OCI-LY1 (cell line): Measurements from ENCODE around the gene THOC2.
"Not testable (repeated sequence)": the region's sequence is repeated elsewhere in the genome, so short reads cannot be mapped to it uniquely, and the experiment has no call there.

Source experiments
- EZH2 ChIP-seq: fragments of 200-600 bp; sonication (generic), shearing (Covaris generic); IDR thresholded peaks from 2 replicates; pipeline ENCODE4 v1.8.0; 2017; ENCODE audit warnings: borderline replicate concordance, mixed run types, mild to moderate bottlenecking, antibody characterized with exemption, low read length, moderate library complexity, mixed read lengths
- TF ChIP-seq, protein P1 (sequence below): fragments of 200-600 bp; sonication (generic), shearing (Covaris generic); IDR thresholded peaks from 2 replicates; pipeline ENCODE4 v1.5.1; 2017; ENCODE audit warnings: mild to moderate bottlenecking, antibody characterized with exemption, low read length, moderate library complexity, mixed read lengths

DNA sequence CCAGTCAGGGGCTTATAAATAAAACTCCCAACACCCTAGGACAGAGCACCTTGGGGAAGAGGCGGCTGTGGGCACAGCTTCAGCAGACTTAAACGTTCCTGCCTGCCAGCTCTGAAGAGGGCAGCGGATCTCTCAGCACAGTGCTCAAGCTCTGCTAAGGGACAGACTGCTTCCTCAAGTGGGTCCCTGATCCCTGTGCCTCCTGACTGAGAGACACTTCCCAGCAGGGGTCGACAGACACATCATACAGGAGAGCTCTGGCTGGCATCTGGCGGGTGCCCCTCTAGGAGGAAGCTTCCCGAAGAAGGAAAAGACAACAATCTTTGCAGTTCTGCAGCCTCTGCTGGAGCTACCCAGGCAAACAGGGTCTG lies 84.1 kb downstream of the THOC2 start:
- TF ChIP-seq, protein P1, sequence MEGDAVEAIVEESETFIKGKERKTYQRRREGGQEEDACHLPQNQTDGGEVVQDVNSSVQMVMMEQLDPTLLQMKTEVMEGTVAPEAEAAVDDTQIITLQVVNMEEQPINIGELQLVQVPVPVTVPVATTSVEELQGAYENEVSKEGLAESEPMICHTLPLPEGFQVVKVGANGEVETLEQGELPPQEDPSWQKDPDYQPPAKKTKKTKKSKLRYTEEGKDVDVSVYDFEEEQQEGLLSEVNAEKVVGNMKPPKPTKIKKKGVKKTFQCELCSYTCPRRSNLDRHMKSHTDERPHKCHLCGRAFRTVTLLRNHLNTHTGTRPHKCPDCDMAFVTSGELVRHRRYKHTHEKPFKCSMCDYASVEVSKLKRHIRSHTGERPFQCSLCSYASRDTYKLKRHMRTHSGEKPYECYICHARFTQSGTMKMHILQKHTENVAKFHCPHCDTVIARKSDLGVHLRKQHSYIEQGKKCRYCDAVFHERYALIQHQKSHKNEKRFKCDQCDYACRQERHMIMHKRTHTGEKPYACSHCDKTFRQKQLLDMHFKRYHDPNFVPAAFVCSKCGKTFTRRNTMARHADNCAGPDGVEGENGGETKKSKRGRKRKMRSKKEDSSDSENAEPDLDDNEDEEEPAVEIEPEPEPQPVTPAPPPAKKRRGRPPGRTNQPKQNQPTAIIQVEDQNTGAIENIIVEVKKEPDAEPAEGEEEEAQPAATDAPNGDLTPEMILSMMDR = not testable (repeated sequence)
- TF ChIP-seq EZH2 = not testable (repeated sequence)
